Osteocyte (in vitro differentiated cells): Measurements from ENCODE around the gene CIBAR2. TPM values are rescaled to one million over a fixed set of nuclear protein-coding genes. Genes with fewer than 3 reads are reported as not detected.

Source experiments
- DNase-seq: peaks from one replicate; pipeline ENCODE4 v3.0.0; 2021; ENCODE audit warnings: mixed read lengths; ENCODE audit not compliant: unreplicated experiment; ENCODE audit errors: extremely low spot score
- H3K27ac Mint-ChIP-seq: one replicate; pipeline ENCODE4 v1.8.0; 2021; ENCODE audit warnings: mild to moderate bottlenecking, mixed read lengths; ENCODE audit not compliant: unreplicated experiment
- H3K27me3 Mint-ChIP-seq: one replicate; pipeline ENCODE4 v1.8.0; 2021; ENCODE audit warnings: mixed read lengths; ENCODE audit not compliant: unreplicated experiment
- H3K36me3 Mint-ChIP-seq: one replicate; pipeline ENCODE4 v1.8.0; 2021; ENCODE audit warnings: mixed read lengths; ENCODE audit not compliant: unreplicated experiment
- H3K4me1 Mint-ChIP-seq: one replicate; pipeline ENCODE4 v1.8.0; 2021; ENCODE audit warnings: mixed read lengths; ENCODE audit not compliant: unreplicated experiment
- H3K4me3 Mint-ChIP-seq: one replicate; pipeline ENCODE4 v1.8.0; 2021; ENCODE audit warnings: mild to moderate bottlenecking, moderate library complexity, mixed read lengths; ENCODE audit not compliant: unreplicated experiment
- H3K9me3 Mint-ChIP-seq: one replicate; pipeline ENCODE4 v1.8.0; 2021; ENCODE audit warnings: mixed read lengths; ENCODE audit not compliant: unreplicated experiment
- total RNA-seq: library from RNA; stranded (reverse); gene quantifications from 2 replicates; pipeline ENCODE4 v1.2.1, GENCODE V29; 2021
- TF ChIP-seq, protein P1 (sequence below): fragments of 200-600 bp; sonication (generic); IDR thresholded peaks from 2 replicates; pipeline ENCODE4 v1.5.0; 2021; ENCODE audit warnings: antibody characterized with exemption, mild to moderate bottlenecking, moderate library complexity

Gene CIBAR2
- total RNA-seq, 1 donor from 2014 or later = not detected

DNA sequence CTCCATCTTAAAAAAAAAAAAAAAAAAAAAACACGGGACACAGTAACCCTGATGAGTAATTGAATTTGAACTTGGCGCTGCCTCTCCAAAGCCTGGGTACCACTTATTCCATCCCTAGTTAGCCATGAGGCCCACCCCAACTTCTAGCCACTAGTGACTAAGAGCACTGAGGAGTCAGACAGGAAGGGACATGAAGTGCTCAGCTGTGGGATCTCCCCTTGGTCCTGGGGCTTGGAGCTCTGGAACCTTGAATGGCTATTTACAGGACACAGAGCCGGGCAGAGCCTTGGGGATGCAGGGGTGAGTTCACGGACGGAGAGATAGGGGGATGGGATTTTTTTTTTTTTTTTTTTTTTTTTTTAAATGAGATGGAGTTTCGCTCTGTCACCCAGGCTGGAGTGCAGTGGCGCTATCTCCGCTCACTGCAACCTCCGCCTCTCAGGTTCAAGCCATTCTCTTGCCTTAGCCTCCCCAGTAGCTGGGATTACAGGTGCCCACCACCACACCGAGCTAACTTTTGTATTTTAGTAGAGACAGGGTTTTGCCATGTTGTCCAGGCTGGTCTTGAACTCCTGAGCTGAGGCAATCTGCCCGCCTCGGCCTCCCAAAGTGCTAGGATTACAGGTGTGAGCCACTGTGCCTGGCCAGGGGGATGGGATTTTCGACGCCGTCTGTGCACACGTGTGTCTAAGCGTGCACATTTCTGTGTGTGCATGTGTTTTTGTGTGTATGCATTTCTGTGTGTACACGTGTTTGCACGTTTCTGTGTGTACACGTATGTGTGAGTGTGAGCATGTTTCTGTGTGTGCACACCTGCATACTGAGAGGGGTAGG is 20.4 kb upstream of the CIBAR2 start:
- Mint-ChIP-seq H3K36me3 (no peaks in the 10 kb centered on the region), H3K9me3 (no peaks in the 10 kb centered on the region), H3K27me3 (no peaks in the 10 kb centered on the region), H3K27ac (no peak overlapping the region), H3K4me1 (peaks cover 30% of the 10 kb centered on the region), H3K4me3 (no peak overlapping the region)
- DNase-seq = no peak
- TF ChIP-seq, protein P1, sequence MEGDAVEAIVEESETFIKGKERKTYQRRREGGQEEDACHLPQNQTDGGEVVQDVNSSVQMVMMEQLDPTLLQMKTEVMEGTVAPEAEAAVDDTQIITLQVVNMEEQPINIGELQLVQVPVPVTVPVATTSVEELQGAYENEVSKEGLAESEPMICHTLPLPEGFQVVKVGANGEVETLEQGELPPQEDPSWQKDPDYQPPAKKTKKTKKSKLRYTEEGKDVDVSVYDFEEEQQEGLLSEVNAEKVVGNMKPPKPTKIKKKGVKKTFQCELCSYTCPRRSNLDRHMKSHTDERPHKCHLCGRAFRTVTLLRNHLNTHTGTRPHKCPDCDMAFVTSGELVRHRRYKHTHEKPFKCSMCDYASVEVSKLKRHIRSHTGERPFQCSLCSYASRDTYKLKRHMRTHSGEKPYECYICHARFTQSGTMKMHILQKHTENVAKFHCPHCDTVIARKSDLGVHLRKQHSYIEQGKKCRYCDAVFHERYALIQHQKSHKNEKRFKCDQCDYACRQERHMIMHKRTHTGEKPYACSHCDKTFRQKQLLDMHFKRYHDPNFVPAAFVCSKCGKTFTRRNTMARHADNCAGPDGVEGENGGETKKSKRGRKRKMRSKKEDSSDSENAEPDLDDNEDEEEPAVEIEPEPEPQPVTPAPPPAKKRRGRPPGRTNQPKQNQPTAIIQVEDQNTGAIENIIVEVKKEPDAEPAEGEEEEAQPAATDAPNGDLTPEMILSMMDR = no peak

DNA sequence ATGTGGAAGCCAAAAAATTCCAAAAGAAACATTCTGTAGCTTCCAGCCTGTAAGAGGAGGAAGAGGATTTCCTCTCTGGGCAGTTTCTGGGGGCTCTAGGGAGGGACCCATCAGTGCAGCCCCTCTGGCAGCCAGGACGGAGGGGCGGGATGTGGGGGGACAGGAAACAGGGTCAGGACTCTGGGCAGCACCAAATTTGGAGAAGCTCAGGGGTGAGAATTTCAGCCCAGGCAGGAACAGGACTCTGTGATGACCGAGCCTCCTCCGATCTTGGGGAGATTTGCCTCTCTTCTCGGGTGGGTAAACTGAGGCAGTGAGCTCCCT is 18.4 kb upstream of the CIBAR2 start:
- Mint-ChIP-seq H3K27me3 (no peaks in the 10 kb centered on the region), H3K4me1 (peaks cover 32% of the 10 kb centered on the region), H3K9me3 (no peaks in the 10 kb centered on the region), H3K36me3 (no peaks in the 10 kb centered on the region), H3K27ac (peak overlapping the region; percentile 46), H3K4me3 (no peak overlapping the region)
- DNase-seq = no peak
- TF ChIP-seq, protein P1 = no peak

DNA sequence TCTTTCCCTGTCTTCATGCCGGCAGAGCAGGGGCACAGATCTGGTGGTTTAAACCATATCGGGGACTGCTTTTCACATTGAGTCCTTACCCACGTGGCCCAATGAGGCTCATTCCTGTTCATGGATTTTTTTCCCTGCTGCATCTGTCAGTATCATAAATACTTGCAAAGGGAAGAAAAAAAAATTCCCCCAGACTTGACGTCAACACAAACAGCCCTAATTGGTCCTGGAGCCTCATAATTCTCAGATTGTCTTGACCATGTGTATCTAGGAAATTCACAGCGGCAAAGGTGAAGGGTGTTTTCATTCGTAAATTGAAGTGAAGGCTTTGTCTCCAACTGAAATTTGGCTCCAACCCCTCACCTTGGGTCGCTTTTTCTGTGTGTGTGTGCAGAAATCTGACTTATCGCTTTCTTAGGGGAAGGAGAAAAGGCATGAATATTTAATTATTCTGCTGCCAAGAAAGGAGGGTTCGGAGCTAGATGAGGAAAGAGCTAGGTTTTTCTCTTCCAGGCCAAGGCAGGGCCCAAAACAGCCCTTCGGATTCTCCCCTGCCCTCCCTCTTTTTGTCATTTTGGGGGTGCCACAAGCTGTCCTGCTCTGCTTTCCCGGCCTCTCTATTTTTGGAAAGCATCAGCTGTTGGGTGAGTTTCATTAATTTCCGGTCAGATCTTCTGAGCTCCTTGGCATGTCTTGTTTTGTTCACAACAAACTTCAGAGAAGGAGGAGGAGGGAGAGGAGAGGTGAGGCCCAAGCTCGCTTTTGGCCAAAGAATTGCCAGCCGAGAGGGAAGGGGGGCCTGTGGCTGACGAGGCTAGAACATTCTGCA is 17.8 kb upstream of the CIBAR2 start:
- Mint-ChIP-seq H3K27ac (peak overlapping the region; percentile 46), H3K27me3 (no peaks in the 10 kb centered on the region), H3K4me3 (no peak overlapping the region), H3K4me1 (peaks cover 34% of the 10 kb centered on the region), H3K36me3 (no peaks in the 10 kb centered on the region), H3K9me3 (no peaks in the 10 kb centered on the region)
- TF ChIP-seq, protein P1 = no peak
- DNase-seq = no peak

DNA sequence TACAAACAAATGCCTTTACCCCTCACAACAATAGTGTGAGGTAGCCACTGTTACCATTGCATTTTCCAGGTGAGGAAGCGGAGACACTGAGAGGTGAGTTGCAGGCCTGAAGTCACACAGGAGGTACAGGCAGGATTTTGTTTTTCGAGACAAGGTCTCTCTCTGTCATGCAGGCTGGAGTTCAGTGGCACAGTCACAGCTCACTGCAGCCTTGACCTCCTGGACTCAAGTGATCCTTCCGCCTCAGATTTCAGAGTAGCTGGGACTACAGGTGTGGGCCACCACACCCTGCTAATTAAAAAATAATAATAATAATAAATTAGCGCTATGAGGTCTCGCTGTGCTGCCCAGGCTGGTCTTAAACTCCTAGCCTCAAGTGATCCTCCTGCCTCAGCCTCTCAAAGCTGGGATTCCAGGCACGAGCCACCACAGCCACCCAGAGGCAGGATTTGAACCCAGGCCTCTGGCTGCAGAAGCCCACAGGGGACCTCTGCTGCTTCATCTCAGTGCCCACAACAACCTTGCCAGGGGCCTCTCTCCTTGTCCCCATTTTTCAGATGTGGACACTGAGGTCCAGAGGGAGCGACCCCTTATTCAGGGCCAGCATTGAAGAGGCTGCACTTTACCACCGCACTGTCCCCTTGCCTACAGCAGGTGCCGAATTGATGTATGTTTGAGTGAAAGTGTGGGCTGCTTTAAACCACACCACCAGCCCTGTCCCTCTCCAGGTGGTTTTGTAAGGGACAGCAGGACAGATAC is 16.0 kb upstream of the CIBAR2 start:
- no peaks in the 10 kb centered on the region for H3K9me3 Mint-ChIP-seq
- no peaks in the 10 kb centered on the region for H3K27me3 Mint-ChIP-seq
- DNase-seq = no peak
- TF ChIP-seq, protein P1 = no peak
- peaks cover 45% of the 10 kb centered on the region for H3K4me1 Mint-ChIP-seq
- H3K27ac Mint-ChIP-seq = no peak overlapping the region
- no peaks in the 10 kb centered on the region for H3K36me3 Mint-ChIP-seq
- H3K4me3 Mint-ChIP-seq = no peak overlapping the region

DNA sequence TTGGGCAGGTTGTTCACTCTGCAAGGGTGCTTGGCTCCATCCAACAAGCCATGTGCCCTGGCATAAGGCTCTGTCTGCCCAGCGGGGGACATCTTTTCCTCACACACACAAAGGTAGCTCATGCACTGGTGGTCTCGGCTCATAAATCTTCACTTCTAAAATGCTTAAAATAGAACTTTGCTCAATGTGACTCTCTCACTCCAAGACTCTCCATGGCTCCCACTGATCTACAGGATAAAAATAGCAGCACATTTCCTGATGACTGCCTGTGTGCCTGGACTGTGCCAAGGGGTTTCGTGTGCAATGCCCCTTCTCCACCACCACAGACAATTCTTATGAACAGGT is 15.1 kb upstream of the CIBAR2 start:
- H3K27me3 Mint-ChIP-seq = no peaks in the 10 kb centered on the region
- no peaks in the 10 kb centered on the region for H3K9me3 Mint-ChIP-seq
- H3K4me1 Mint-ChIP-seq = peaks cover 45% of the 10 kb centered on the region
- no peaks in the 10 kb centered on the region for H3K36me3 Mint-ChIP-seq
- H3K4me3 Mint-ChIP-seq = no peak overlapping the region
- H3K27ac Mint-ChIP-seq = peak overlapping the region; percentile 89
- no peak for DNase-seq
- TF ChIP-seq, protein P1 = no peak
